HEK293T (cell line): ENCODE measurements around the gene PPFIA2.

Source experiments
- BHLHE40 ChIP-seq: fragments of 450-650 bp; IDR thresholded peaks from 2 replicates; pipeline ENCODE4 v1.6.1; 2016; ENCODE audit warnings: mild to moderate bottlenecking, moderate library complexity, borderline replicate concordance
- CTBP1 ChIP-seq: fragments of 450-650 bp; IDR thresholded peaks from 2 replicates; pipeline ENCODE4 v1.6.1; 2016; ENCODE audit warnings: borderline replicate concordance
- ELF4 ChIP-seq: fragments of 450-650 bp; IDR thresholded peaks from 2 replicates; pipeline ENCODE4 v1.6.1; 2017; ENCODE audit warnings: antibody characterized with exemption
- FOXA1 ChIP-seq: fragments of 450-650 bp; IDR thresholded peaks from 2 replicates; pipeline ENCODE4 v1.6.1; 2016; ENCODE audit warnings: mild to moderate bottlenecking
- FOXM1 ChIP-seq: fragments of 450-650 bp; IDR thresholded peaks from 2 replicates; pipeline ENCODE4 v1.6.1; 2017; ENCODE audit warnings: mild to moderate bottlenecking, borderline replicate concordance
- HDGF ChIP-seq: fragments of 450-650 bp; IDR thresholded peaks from 2 replicates; pipeline ENCODE4 v1.6.1; 2017; ENCODE audit warnings: antibody characterized with exemption, borderline replicate concordance
- LEF1 ChIP-seq: fragments of 450-650 bp; IDR thresholded peaks from 2 replicates; pipeline ENCODE4 v1.6.1; 2017; ENCODE audit warnings: mild to moderate bottlenecking, borderline replicate concordance
- NFRKB ChIP-seq: fragments of 450-650 bp; IDR thresholded peaks from 2 replicates; pipeline ENCODE4 v1.6.1; 2016; ENCODE audit warnings: mild to moderate bottlenecking, moderate library complexity
- SP1 ChIP-seq: fragments of 450-650 bp; IDR thresholded peaks from 2 replicates; pipeline ENCODE4 v1.6.1; 2017
- TARDBP ChIP-seq: fragments of 450-650 bp; IDR thresholded peaks from 2 replicates; pipeline ENCODE4 v1.6.1; 2016
- TF ChIP-seq, protein P1 (sequence below): fragments of 450-650 bp; IDR thresholded peaks from 2 replicates; pipeline ENCODE4 v1.6.1; 2016

DNA sequence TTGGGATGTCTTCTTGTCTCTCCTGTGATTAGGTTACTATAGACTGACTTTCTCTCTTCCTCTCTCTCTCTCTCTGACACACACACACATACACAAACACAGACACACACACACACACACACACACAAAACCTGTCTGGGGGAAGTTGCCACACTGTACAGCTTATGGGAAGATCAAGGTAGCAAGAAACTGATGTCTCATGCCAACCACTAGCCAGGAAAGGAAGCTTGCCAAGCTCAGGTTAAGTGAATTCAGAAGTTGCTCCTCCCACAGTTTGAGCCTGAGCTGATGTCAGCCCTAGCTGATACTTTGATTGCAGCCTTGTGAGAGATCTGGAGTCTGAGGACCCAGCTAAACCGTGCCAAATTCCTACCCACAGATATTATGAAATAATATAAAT is 67.1 kb downstream of the PPFIA2 start:
- TF ChIP-seq ELF4 (no peak), FOXM1 (no peak), HDGF (no peak), LEF1 (no peak), SP1 (no peak), NFRKB (no peak), TARDBP (no peak), BHLHE40 (no peak), CTBP1 (no peak), FOXA1 (no peak)
- TF ChIP-seq, protein P1, sequence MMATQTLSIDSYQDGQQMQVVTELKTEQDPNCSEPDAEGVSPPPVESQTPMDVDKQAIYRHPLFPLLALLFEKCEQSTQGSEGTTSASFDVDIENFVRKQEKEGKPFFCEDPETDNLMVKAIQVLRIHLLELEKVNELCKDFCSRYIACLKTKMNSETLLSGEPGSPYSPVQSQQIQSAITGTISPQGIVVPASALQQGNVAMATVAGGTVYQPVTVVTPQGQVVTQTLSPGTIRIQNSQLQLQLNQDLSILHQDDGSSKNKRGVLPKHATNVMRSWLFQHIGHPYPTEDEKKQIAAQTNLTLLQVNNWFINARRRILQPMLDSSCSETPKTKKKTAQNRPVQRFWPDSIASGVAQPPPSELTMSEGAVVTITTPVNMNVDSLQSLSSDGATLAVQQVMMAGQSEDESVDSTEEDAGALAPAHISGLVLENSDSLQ, result no peak
